Measurements from ENCODE around the gene GSTK1.

The GSTK1 gene

DNA sequence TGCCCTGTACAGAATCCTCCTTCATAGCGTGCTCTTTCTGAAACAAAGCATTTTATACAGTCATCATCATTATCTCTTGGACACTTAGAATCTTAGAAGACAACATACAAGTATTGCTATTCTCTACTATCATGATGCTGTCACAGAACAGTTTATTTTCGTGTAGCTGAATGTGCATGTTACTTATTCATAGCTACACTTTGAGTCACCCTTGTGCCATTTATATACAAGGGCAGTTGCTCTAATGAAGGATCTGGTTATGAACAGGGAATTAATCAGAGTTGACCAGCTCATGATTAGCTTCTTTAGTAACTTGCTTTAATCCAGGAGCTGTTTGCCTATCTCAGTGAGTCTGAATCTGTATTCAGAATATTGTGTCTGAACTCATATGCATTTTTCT lies 36.1 kb downstream of the GSTK1 start:
- ATAC-seq = no peak
- no peak for TF ChIP-seq SNAI2 (CRISPR knock-in tag; IDR thresholded peaks at IDR 0.05)
- TF ChIP-seq ZFP30 (CRISPR knock-in tag; IDR thresholded peaks at IDR 0.05) = no peak
- TF ChIP-seq ZC3H10 (CRISPR knock-in tag; IDR thresholded peaks at IDR 0.05) = no peak
- TF ChIP-seq TOX (CRISPR knock-in tag; IDR thresholded peaks at IDR 0.05; ENCODE audit: borderline replicate concordance) = no peak
- no peak for TF ChIP-seq RARB (CRISPR knock-in tag; IDR thresholded peaks at IDR 0.05)
- TF ChIP-seq GLIS3 (CRISPR knock-in tag; IDR thresholded peaks at IDR 0.05) = no peak
- TF ChIP-seq ZNF8 (CRISPR knock-in tag; IDR thresholded peaks at IDR 0.05) = no peak

DNA sequence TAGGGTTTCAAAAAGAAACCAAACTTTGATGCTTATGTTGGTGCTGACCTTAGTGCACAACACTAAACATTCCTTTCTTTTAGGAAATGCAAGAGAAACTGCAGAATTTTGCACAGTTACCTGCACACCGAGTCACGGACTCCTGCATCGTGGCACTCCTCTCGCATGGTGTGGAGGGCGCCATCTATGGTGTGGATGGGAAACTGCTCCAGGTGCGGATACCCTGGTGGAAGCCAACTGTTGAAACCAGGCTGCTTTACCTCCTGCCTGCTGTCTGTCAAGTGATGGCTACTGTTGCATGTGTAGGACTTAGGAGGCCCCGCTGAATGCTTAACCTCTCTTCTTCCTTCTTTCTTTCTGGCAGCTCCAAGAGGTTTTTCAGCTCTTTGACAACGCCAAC lies 36.6 kb downstream of the GSTK1 start:
- ATAC-seq = peak; percentile 80
- TF ChIP-seq TOX (CRISPR knock-in tag; IDR thresholded peaks at IDR 0.05; ENCODE audit: borderline replicate concordance) (no peak), ZNF565 (CRISPR knock-in tag; conservative IDR thresholded peaks at IDR 0.05; ENCODE audit: low read depth) (no peak), ZFP30 (CRISPR knock-in tag; IDR thresholded peaks at IDR 0.05) (no peak), ZNF8 (CRISPR knock-in tag; IDR thresholded peaks at IDR 0.05) (no peak), SNAI2 (CRISPR knock-in tag; IDR thresholded peaks at IDR 0.05) (no peak), OSR1 (CRISPR knock-in tag; IDR thresholded peaks at IDR 0.05) (no peak), ZNF70 (CRISPR knock-in tag; IDR thresholded peaks at IDR 0.05) (no peak), ARNTL (CRISPR knock-in tag; IDR thresholded peaks at IDR 0.05; ENCODE audit: borderline replicate concordance, low read depth) (no peak), RARB (CRISPR knock-in tag; IDR thresholded peaks at IDR 0.05) (no peak), ZFP3 (CRISPR knock-in tag; IDR thresholded peaks at IDR 0.05) (no peak), ZC3H10 (CRISPR knock-in tag; IDR thresholded peaks at IDR 0.05) (no peak), ISL1 (CRISPR knock-in tag; IDR thresholded peaks at IDR 0.05) (no peak), CSDC2 (CRISPR knock-in tag; IDR thresholded peaks at IDR 0.05) (no peak), GLIS3 (CRISPR knock-in tag; IDR thresholded peaks at IDR 0.05) (no peak)
- TF ChIP-seq, protein P1, sequence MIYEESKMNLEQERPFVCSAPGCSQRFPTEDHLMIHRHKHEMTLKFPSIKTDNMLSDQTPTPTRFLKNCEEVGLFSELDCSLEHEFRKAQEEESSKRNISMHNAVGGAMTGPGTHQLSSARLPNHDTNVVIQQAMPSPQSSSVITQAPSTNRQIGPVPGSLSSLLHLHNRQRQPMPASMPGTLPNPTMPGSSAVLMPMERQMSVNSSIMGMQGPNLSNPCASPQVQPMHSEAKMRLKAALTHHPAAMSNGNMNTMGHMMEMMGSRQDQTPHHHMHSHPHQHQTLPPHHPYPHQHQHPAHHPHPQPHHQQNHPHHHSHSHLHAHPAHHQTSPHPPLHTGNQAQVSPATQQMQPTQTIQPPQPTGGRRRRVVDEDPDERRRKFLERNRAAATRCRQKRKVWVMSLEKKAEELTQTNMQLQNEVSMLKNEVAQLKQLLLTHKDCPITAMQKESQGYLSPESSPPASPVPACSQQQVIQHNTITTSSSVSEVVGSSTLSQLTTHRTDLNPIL (CRISPR knock-in tag; IDR thresholded peaks at IDR 0.05; ENCODE audit: low read depth) = no peak
- TF ChIP-seq, protein P2, sequence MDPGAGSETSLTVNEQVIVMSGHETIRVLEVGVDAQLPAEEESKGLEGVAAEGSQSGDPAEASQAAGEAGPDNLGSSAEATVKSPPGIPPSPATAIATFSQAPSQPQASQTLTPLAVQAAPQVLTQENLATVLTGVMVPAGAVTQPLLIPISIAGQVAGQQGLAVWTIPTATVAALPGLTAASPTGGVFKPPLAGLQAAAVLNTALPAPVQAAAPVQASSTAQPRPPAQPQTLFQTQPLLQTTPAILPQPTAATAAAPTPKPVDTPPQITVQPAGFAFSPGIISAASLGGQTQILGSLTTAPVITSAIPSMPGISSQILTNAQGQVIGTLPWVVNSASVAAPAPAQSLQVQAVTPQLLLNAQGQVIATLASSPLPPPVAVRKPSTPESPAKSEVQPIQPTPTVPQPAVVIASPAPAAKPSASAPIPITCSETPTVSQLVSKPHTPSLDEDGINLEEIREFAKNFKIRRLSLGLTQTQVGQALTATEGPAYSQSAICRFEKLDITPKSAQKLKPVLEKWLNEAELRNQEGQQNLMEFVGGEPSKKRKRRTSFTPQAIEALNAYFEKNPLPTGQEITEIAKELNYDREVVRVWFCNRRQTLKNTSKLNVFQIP (CRISPR knock-in tag; IDR thresholded peaks at IDR 0.05; ENCODE audit: borderline replicate concordance, low read depth) = no peak
- TF ChIP-seq, protein P3, sequence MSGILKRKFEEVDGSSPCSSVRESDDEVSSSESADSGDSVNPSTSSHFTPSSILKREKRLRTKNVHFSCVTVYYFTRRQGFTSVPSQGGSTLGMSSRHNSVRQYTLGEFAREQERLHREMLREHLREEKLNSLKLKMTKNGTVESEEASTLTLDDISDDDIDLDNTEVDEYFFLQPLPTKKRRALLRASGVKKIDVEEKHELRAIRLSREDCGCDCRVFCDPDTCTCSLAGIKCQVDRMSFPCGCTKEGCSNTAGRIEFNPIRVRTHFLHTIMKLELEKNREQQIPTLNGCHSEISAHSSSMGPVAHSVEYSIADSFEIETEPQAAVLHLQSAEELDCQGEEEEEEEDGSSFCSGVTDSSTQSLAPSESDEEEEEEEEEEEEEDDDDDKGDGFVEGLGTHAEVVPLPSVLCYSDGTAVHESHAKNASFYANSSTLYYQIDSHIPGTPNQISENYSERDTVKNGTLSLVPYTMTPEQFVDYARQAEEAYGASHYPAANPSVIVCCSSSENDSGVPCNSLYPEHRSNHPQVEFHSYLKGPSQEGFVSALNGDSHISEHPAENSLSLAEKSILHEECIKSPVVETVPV (CRISPR knock-in tag; IDR thresholded peaks at IDR 0.05) = no peak
- TF ChIP-seq, protein P4, sequence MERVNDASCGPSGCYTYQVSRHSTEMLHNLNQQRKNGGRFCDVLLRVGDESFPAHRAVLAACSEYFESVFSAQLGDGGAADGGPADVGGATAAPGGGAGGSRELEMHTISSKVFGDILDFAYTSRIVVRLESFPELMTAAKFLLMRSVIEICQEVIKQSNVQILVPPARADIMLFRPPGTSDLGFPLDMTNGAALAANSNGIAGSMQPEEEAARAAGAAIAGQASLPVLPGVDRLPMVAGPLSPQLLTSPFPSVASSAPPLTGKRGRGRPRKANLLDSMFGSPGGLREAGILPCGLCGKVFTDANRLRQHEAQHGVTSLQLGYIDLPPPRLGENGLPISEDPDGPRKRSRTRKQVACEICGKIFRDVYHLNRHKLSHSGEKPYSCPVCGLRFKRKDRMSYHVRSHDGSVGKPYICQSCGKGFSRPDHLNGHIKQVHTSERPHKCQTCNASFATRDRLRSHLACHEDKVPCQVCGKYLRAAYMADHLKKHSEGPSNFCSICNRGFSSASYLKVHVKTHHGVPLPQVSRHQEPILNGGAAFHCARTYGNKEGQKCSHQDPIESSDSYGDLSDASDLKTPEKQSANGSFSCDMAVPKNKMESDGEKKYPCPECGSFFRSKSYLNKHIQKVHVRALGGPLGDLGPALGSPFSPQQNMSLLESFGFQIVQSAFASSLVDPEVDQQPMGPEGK (CRISPR knock-in tag; IDR thresholded peaks at IDR 0.05; ENCODE audit: borderline replicate concordance) = no peak

DNA sequence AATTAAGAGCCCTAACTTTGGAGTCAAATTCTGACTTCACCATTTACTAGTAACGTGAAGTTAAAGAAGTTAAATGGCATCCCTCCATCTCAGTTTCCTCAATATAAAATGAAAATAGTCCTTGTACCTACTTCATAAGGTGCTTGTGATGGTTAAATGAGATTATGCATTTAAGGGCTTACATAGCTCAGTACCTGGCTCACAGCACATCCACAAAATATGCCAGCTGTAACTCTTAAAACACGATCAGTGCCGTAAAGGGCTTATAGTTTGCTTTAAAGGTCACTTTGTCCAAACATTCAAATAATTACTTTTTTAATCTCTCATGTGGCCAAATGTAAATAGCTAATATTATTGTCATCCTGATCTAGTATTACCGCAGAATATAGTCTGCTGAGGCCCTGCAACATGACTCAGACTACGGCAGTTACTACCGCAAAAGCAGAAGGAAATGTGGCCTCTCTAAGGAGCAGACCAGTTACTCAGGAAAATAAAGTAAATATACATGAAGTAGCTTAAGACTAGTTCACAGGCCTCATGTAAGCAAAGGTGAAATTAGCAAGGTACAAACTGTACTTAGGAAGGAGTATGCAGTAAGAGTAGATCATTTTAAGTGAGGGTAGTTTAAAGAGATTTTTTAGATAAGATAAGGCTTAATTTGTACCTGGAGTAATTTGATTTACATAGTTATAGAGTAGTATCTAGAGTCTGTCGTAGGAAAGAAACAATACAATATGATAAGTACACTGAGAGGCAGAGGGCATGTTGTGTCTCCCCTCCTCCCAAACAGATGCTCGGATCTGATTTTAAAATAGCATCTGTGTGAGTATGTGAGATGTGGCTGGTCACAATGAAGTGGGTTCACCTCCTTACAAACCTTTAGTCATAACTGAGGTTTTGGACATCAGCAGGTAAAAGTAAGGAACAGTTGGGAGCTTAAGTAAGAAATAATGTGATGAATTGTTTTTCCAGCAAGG lies 38.0 kb downstream of the GSTK1 start:
- no peak for ATAC-seq
- TF ChIP-seq, protein P5, sequence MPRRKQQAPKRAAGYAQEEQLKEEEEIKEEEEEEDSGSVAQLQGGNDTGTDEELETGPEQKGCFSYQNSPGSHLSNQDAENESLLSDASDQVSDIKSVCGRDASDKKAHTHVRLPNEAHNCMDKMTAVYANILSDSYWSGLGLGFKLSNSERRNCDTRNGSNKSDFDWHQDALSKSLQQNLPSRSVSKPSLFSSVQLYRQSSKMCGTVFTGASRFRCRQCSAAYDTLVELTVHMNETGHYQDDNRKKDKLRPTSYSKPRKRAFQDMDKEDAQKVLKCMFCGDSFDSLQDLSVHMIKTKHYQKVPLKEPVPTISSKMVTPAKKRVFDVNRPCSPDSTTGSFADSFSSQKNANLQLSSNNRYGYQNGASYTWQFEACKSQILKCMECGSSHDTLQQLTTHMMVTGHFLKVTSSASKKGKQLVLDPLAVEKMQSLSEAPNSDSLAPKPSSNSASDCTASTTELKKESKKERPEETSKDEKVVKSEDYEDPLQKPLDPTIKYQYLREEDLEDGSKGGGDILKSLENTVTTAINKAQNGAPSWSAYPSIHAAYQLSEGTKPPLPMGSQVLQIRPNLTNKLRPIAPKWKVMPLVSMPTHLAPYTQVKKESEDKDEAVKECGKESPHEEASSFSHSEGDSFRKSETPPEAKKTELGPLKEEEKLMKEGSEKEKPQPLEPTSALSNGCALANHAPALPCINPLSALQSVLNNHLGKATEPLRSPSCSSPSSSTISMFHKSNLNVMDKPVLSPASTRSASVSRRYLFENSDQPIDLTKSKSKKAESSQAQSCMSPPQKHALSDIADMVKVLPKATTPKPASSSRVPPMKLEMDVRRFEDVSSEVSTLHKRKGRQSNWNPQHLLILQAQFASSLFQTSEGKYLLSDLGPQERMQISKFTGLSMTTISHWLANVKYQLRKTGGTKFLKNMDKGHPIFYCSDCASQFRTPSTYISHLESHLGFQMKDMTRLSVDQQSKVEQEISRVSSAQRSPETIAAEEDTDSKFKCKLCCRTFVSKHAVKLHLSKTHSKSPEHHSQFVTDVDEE (CRISPR knock-in tag; IDR thresholded peaks at IDR 0.05) = no peak
- TF ChIP-seq BACH2 (CRISPR knock-in tag; IDR thresholded peaks at IDR 0.05; ENCODE audit: borderline replicate concordance) = no peak
